ENCODE data around the gene OST4.

DNA sequence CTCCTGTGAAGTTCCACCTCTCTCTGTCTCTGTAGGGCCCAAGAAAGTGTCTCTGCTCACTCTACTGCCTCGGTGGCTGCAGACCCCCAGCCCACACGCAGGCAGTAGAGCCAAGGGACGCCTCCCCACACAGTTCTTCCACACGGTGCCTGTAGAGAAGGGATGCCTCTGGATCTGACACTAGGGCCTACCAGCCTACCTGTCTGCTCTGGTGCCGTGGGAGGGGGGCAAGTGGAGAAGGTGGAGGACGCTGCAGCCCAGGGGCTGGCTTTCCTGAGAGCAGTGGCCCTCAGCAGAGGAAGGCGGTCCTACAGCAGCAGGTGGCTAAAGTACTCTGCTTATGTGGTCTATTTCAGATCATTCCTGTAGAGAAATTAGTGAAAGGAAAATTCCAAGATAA is 47.7 kb downstream of the OST4 start:
- TF ChIP-seq, protein P1, sequence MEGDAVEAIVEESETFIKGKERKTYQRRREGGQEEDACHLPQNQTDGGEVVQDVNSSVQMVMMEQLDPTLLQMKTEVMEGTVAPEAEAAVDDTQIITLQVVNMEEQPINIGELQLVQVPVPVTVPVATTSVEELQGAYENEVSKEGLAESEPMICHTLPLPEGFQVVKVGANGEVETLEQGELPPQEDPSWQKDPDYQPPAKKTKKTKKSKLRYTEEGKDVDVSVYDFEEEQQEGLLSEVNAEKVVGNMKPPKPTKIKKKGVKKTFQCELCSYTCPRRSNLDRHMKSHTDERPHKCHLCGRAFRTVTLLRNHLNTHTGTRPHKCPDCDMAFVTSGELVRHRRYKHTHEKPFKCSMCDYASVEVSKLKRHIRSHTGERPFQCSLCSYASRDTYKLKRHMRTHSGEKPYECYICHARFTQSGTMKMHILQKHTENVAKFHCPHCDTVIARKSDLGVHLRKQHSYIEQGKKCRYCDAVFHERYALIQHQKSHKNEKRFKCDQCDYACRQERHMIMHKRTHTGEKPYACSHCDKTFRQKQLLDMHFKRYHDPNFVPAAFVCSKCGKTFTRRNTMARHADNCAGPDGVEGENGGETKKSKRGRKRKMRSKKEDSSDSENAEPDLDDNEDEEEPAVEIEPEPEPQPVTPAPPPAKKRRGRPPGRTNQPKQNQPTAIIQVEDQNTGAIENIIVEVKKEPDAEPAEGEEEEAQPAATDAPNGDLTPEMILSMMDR (IDR thresholded peaks at IDR 0.05; ENCODE audit: low read depth, low read length, poor library complexity, severe bottlenecking) = no peak
- no peak for TF ChIP-seq EZH2phosphoT487 (IDR thresholded peaks at IDR 0.05; ENCODE audit: borderline replicate concordance, low read length)

Measured in DOHH2 (cell line).